ENCODE data around the gene BICC1. TPM values are rescaled to one million over a fixed set of nuclear protein-coding genes. Genes with fewer than 3 reads are reported as not detected.

The BICC1 gene
- total RNA-seq, 4 donors from 2014 or later: 28.8 to 39.0 (median 30.5) TPM

DNA sequence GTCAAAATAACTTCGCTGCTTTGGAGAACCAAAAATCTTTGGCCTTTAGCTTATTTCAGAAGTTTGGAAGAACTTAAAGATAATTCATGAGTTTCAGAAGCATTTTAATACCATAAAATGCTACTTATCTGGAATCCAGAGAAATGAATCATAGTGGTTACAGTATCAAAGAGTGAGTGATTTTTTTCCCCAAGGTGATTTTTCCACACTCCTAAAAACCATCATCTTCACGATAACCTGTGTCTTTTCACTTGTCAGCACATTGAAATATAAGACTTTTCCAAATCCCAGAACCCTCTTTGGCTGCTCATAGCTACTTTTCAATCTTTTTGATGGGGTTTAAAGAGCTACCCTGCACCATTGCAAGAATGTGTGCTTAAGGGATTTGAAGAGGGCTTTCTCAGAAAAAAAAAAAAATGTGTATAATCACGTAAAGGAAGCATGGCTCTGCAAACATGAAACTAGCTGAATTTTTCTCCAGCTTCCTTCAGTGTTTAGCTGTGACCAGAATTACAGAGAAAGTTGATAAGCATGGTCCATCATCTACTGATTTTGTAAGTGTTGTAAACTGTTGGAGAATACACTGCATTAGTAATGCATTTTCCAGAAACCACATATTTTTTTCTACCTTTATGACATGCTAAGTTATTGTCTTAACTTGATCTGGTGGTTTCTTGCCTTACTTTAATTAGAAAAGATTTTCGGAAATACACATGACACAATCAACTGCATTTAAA lies 134.9 kb downstream of the BICC1 start:
- TF ChIP-seq CTCF (IDR thresholded peaks at IDR 0.05) (no peak), POLR2A (IDR thresholded peaks at IDR 0.05) (no peak), EP300 (IDR thresholded peaks at IDR 0.05) (no peak)
- 67 to 74% methylated on average over 4 of the region's 4 CpGs for WGBS, 2 donors
- H3K27ac ChIP-seq: no peak overlapping the region

GRCh38 chr10:58648131-58648530 lies 135.5 kb downstream of the BICC1 start:
- Histone ChIP-seq H3K4me1 (peaks cover 0 to 33% (median 8%) of the 10 kb centered on the region in 4 donors), H3K36me3 (no peaks in the 10 kb centered on the region), H3K9me3 (no peaks in the 10 kb centered on the region), H3K27me3 (no peaks in the 10 kb centered on the region), H3K27ac (no peak overlapping the region), H3K4me3 (no peak overlapping the region)
- no peak for TF ChIP-seq EP300 (IDR thresholded peaks at IDR 0.05)
- no peak for TF ChIP-seq CTCF (IDR thresholded peaks at IDR 0.05)
- TF ChIP-seq POLR2A (IDR thresholded peaks at IDR 0.05): no peak
- 60 to 77% methylated on average over 3 of the region's 3 CpGs for WGBS, 2 donors
- DNase-seq (ENCODE audit: low spot score in 2 of 2): no peak

More for the DNA sequence above, 134.9 kb downstream of the BICC1 start:
- Histone ChIP-seq H3K4me1 (peaks cover 0 to 28% (median 8%) of the 10 kb centered on the region in 4 donors), H3K4me3 (no peak overlapping the region), H3K9me3 (no peaks in the 10 kb centered on the region), H3K27me3 (no peaks in the 10 kb centered on the region), H3K36me3 (no peaks in the 10 kb centered on the region)
- DNase-seq (ENCODE audit: low spot score in 2 of 2): no peak

- Histone ChIP-seq H3K36me3 (no peaks in the 10 kb centered on the region), H3K4me1 (peaks cover 0 to 18% (median 6%) of the 10 kb centered on the region in 4 donors), H3K4me3 (no peak overlapping the region), H3K27ac (no peak overlapping the region), H3K27me3 (no peaks in the 10 kb centered on the region), H3K9me3 (no peaks in the 10 kb centered on the region)
- peak; percentile 15 to 41 for DNase-seq (ENCODE audit: low spot score in 2 of 2)
- 10 to 12% methylated on average over 5 of the region's 5 CpGs for WGBS, 2 donors
- TF ChIP-seq POLR2A (IDR thresholded peaks at IDR 0.05) (no peak), EP300 (IDR thresholded peaks at IDR 0.05) (no peak), CTCF (IDR thresholded peaks at IDR 0.05) (no peak)
Measured at GRCh38 chr10:58651040-58651439, 138.4 kb downstream of the BICC1 start.

- no peak for DNase-seq (ENCODE audit: low spot score in 2 of 2)
- 70 to 71% methylated on average over 1 of the region's 1 CpG for WGBS, 2 donors
- no peak overlapping the region for H3K27ac ChIP-seq
Measured at GRCh38 chr10:58651742-58652141, 139.1 kb downstream of the BICC1 start.

More at GRCh38 chr10:58651742-58652141, 139.1 kb downstream of the BICC1 start:
- Histone ChIP-seq H3K36me3 (no peaks in the 10 kb centered on the region), H3K4me3 (no peak overlapping the region), H3K4me1 (peaks cover 0 to 18% (median 4%) of the 10 kb centered on the region in 4 donors), H3K9me3 (no peaks in the 10 kb centered on the region), H3K27me3 (no peaks in the 10 kb centered on the region)
- TF ChIP-seq POLR2A (IDR thresholded peaks at IDR 0.05): no peak
- no peak for TF ChIP-seq CTCF (IDR thresholded peaks at IDR 0.05)
- TF ChIP-seq EP300 (IDR thresholded peaks at IDR 0.05): no peak
